DND-41 (cell line): ENCODE data around the gene NEU3.

Source experiments
- EZH2 ChIP-seq: IDR thresholded peaks from 3 replicates; pipeline ENCODE4 v1.6.1; 2012; ENCODE audit warnings: borderline replicate concordance, low read depth, mild to moderate bottlenecking, moderate library complexity, low read length, inconsistent platforms; ENCODE audit not compliant: severe bottlenecking
- TF ChIP-seq, protein P1 (sequence below): IDR thresholded peaks from 2 replicates; pipeline ENCODE4 v1.5.1; 2012; ENCODE audit warnings: borderline replicate concordance, low read length, moderate library complexity, mild to moderate bottlenecking; ENCODE audit not compliant: poor library complexity, severe bottlenecking; ENCODE audit errors: extremely low read depth

DNA sequence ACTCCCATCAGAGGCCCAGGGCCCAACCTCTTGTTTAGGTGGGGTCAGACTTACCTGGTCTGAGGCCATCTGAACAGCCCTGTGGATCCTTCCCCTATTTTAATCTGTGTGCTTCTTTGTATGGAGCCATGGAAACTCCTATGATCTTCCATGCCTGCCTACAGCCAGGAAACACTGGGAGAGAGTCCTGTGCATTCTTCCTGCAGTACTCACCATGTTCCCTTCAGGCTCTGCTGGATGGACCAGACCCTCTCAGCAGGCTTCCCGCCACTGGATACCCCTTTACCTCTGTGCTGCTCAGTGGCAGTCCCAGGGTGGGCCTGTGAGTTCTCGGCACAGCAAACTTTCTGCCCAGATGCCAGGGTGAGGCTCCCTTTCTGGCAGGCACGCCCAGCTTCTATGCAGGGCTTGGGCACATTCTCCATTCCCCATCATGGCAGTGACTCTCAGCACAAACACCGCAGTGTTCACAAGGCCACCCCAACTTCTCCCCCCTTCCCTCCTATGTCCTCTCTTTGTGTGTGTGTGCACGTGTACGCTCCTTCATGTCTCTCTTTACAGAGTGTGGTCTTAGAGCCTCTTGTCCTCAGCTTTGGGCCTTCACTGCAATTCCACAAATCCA is 34.8 kb downstream of the NEU3 start:
- TF ChIP-seq, protein P1, sequence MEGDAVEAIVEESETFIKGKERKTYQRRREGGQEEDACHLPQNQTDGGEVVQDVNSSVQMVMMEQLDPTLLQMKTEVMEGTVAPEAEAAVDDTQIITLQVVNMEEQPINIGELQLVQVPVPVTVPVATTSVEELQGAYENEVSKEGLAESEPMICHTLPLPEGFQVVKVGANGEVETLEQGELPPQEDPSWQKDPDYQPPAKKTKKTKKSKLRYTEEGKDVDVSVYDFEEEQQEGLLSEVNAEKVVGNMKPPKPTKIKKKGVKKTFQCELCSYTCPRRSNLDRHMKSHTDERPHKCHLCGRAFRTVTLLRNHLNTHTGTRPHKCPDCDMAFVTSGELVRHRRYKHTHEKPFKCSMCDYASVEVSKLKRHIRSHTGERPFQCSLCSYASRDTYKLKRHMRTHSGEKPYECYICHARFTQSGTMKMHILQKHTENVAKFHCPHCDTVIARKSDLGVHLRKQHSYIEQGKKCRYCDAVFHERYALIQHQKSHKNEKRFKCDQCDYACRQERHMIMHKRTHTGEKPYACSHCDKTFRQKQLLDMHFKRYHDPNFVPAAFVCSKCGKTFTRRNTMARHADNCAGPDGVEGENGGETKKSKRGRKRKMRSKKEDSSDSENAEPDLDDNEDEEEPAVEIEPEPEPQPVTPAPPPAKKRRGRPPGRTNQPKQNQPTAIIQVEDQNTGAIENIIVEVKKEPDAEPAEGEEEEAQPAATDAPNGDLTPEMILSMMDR, result no peak
- no peak for TF ChIP-seq EZH2
